HCT116 (cell line): ENCODE results near the gene XKR7. TPM values are rescaled to one million over a fixed set of nuclear protein-coding genes. Genes with fewer than 3 reads are reported as not detected.

Source experiments
- ATAC-seq: fragments of 200-7000 bp; cut with Tn5 transposase; 2 replicates; pipeline ENCODE4 v1.9.1; 2020; ENCODE audit warnings: mild to moderate bottlenecking, moderate library complexity
- BruUV-seq: library from RNA; stranded (reverse); fragments of 400-500 nt; replicated peaks from 2 replicates; lab custom pipeline; 2021; lab: Mats Ljungman, UMichigan
- CTCF ChIA-PET: fragments of 300-600 bp; sonication (Branson Sonifier 250); formaldehyde crosslinking; loops from one replicate; lab custom pipeline; 2021; ENCODE audit warnings: antibody characterized with exemption; lab: Charles Lee
- POLR2A ChIA-PET: fragments of 300-600, 350-600 bp; sonication (Branson Sonifier 250); formaldehyde crosslinking; loops from one replicate; lab custom pipeline; 2021; ENCODE audit warnings: antibody characterized with exemption; lab: Charles Lee
- RAD21 ChIA-PET, 2 experiments: fragments of 300-600 bp; sonication (Branson Sonifier 250); formaldehyde crosslinking; loops; one replicate each; lab custom pipeline; 2023; ENCODE audit warnings: low total read pairs in 2 of 2; ENCODE audit not compliant: uncharacterized antibody in 2 of 2, unreplicated experiment in 2 of 2, low non-redundant PET in 1 of 2; lab: Charles Lee
- DNase-seq: peaks from one replicate; pipeline ENCODE4 v3.0.0-alpha.2; 2010; ENCODE audit warnings: low read depth, low spot score
- H2AFZ ChIP-seq: fragments of 200-600 bp; shearing (Covaris generic), sonication (generic); 2 replicates; pipeline ENCODE4 v1.6.1; 2017; ENCODE audit warnings: low read depth, mixed run types, mixed read lengths, antibody characterized with exemption, low read length; ENCODE audit not compliant: poor library complexity, severe bottlenecking
- H3K27ac ChIP-seq: 2 replicates; pipeline ENCODE4 v1.5.1; 2012; ENCODE audit warnings: low read depth, low read length
- H3K27me3 ChIP-seq: fragments of 200-600 bp; sonication (generic); 2 replicates; pipeline ENCODE4 v1.6.1; 2016; ENCODE audit warnings: mixed run types, low read length, mixed read lengths; ENCODE audit not compliant: insufficient read depth
- H3K36me3 ChIP-seq, 2 experiments: fragments of 200-500 bp in 1 of 2; fragments of 200-600 bp in 1 of 2; sonication (Bioruptor generic) in 1 of 2; sonication (generic) in 1 of 2; 2 replicates each; pipeline versions ENCODE4 v1.5.1 to v1.6.1; 2014 to 2016; ENCODE audit warnings: low read length in 2 of 2, inconsistent platforms in 1 of 2, mixed read lengths in 1 of 2, mixed run types in 1 of 2; ENCODE audit not compliant: insufficient read depth in 2 of 2, control insufficient read depth in 1 of 2
- H3K4me1 ChIP-seq, 2 experiments: fragments of 200-600 bp in 1 of 2; sonication (generic) in 1 of 2; 2 replicates each; pipeline versions ENCODE4 v1.5.1 to v1.6.1; 2012 to 2017; ENCODE audit warnings: low read length in 2 of 2, inconsistent platforms in 1 of 2, mild to moderate bottlenecking in 1 of 2, mixed read lengths in 1 of 2, mixed run types in 1 of 2, moderate library complexity in 1 of 2; ENCODE audit not compliant: insufficient read depth in 2 of 2, control insufficient read depth in 1 of 2
- H3K4me2 ChIP-seq: fragments of 200-600 bp; sonication (generic); 2 replicates; pipeline ENCODE4 v1.6.1; 2017; ENCODE audit warnings: mixed run types, low read length, mixed read lengths
- H3K4me3 ChIP-seq, 2 experiments: fragments of 200-600 bp in 1 of 2; sonication (generic) in 1 of 2; replicated peaks in 1 of 2; 2 replicates each; pipeline ENCODE4 v1.5.1; 2011 to 2016; ENCODE audit warnings: low read length in 2 of 2, control low read depth in 1 of 2, low read depth in 1 of 2, mild to moderate bottlenecking in 1 of 2, mixed read lengths in 1 of 2, mixed run types in 1 of 2
- H3K79me2 ChIP-seq: fragments of 200-600 bp; sonication (generic); 2 replicates; pipeline ENCODE4 v1.6.1; 2017; ENCODE audit warnings: mild to moderate bottlenecking, mixed run types, low read length, moderate library complexity, mixed read lengths; ENCODE audit not compliant: insufficient read depth
- H3K9ac ChIP-seq: fragments of 200-600 bp; sonication (generic); 2 replicates; pipeline ENCODE4 v1.6.1; 2016; ENCODE audit warnings: low read length, mixed read lengths
- H3K9me2 ChIP-seq: fragments of 200-600 bp; sonication (generic), shearing (Covaris generic); 2 replicates; pipeline ENCODE4 v1.6.1; 2017; ENCODE audit warnings: mixed run types, mild to moderate bottlenecking, moderate library complexity; ENCODE audit not compliant: insufficient read depth
- H3K9me3 ChIP-seq, 2 experiments: fragments of 200-500 bp in 1 of 2; fragments of 200-600 bp in 1 of 2; sonication (Bioruptor generic) in 1 of 2; sonication (generic) in 1 of 2; 2 replicates each; pipeline ENCODE4 v1.6.1; 2014 to 2017; ENCODE audit warnings: low read length in 2 of 2, mixed read lengths in 2 of 2, inconsistent platforms in 1 of 2, low read depth in 1 of 2, mild to moderate bottlenecking in 1 of 2, mixed run types in 1 of 2, moderate library complexity in 1 of 2; ENCODE audit not compliant: control insufficient read depth in 1 of 2, insufficient read depth in 1 of 2
- H4K20me1 ChIP-seq: fragments of 200-600 bp; sonication (generic), shearing (Covaris generic); 2 replicates; pipeline ENCODE4 v1.6.1; 2017; ENCODE audit warnings: mixed run types, mild to moderate bottlenecking, moderate library complexity; ENCODE audit not compliant: insufficient read depth
- CEBPB ChIP-seq: IDR thresholded peaks from 2 replicates; pipeline ENCODE4 v1.6.1; 2012; ENCODE audit warnings: low read depth
- EGR1 ChIP-seq: IDR thresholded peaks from 2 replicates; pipeline ENCODE4 v1.6.1; 2012; ENCODE audit warnings: low read depth
- EZH2 ChIP-seq: fragments of 200-600 bp; sonication (generic); IDR thresholded peaks from 2 replicates; pipeline ENCODE4 v1.6.1; 2017; ENCODE audit warnings: antibody characterized with exemption, mixed run types
- POLR2A ChIP-seq: IDR thresholded peaks from 2 replicates; pipeline ENCODE4 v1.7.0; 2011; ENCODE audit warnings: borderline replicate concordance; ENCODE audit not compliant: insufficient read depth, insufficient read length; ENCODE audit errors: extremely low read depth
- POLR2AphosphoS5 ChIP-seq: IDR thresholded peaks from 2 replicates; pipeline ENCODE4 v1.6.1; 2011; ENCODE audit warnings: mild to moderate bottlenecking, low read depth, low read length, moderate library complexity
- RAD21 ChIP-seq: IDR thresholded peaks from 2 replicates; pipeline ENCODE4 v1.6.1; 2012; ENCODE audit warnings: low read depth, mild to moderate bottlenecking
- SP1 ChIP-seq: IDR thresholded peaks from 2 replicates; pipeline ENCODE4 v1.6.1; 2012; ENCODE audit warnings: low read depth
- YY1 ChIP-seq: IDR thresholded peaks from 2 replicates; pipeline ENCODE4 v1.6.1; 2011; ENCODE audit warnings: low read length, low read depth, moderate library complexity, mild to moderate bottlenecking; ENCODE audit not compliant: insufficient replicate concordance; ENCODE audit errors: extremely low read depth
- ZBTB33 ChIP-seq: IDR thresholded peaks from 2 replicates; pipeline ENCODE4 v1.6.1; 2011; ENCODE audit warnings: mild to moderate bottlenecking, low read length, moderate library complexity; ENCODE audit not compliant: insufficient replicate concordance; ENCODE audit errors: extremely low read depth
- ZFX ChIP-seq: fragments of 450-650 bp; IDR thresholded peaks from 2 replicates; pipeline ENCODE4 v1.6.1; 2017
- ZNF274 ChIP-seq: fragments of 200-500 bp; sonication (Bioruptor generic); IDR thresholded peaks from 2 replicates; pipeline ENCODE4 v1.6.1; 2014; ENCODE audit warnings: mild to moderate bottlenecking, low read depth, low read length, inconsistent platforms
- intact Hi-C: fragments of 100-400 bp; cut with micrococcal nuclease; formaldehyde crosslinking; loops from 2 replicates; pipeline ENCODE4 v1.10.0; 2022
- total RNA-seq: library from RNA; stranded (reverse); gene quantifications from one replicate; pipeline ENCODE4 v1.2.1, GENCODE V29; 2021; ENCODE audit not compliant: unreplicated experiment
- TF ChIP-seq, protein P1 (sequence below): IDR thresholded peaks from 2 replicates; pipeline ENCODE4 v1.6.1; 2012

Gene XKR7
- total RNA-seq, 1 experiment from 2014 or later: not detected

GRCh38 chr20:32024683-32025295, 56.8 kb downstream of the XKR7 start:
- no peak overlapping the region for H2AFZ ChIP-seq
- H3K9me3 ChIP-seq: no peaks in the 10 kb centered on the region
- intact Hi-C loops: no loop called here
- POLR2A ChIA-PET: no interaction called here
- H3K9ac ChIP-seq: no peak overlapping the region
- no peak for DNase-seq
- no peak overlapping the region for H3K4me3 ChIP-seq
- CTCF ChIA-PET: no interaction called here
- RAD21 ChIA-PET: no interaction called here
- H3K27ac ChIP-seq: no peak overlapping the region
- H3K79me2 ChIP-seq: no peaks in the 10 kb centered on the region
- H3K27me3 ChIP-seq: peaks cover 7% of the 10 kb centered on the region; the same call in 1 of the 2 replicates
- BruUV-seq: no TSS peak
- H3K4me1 ChIP-seq: peaks cover 0 to 4% of the 10 kb centered on the region in 2 experiments; a peak in 2 of 4 replicates
- H3K36me3 ChIP-seq: no peaks in the 10 kb centered on the region
- no peaks in the 10 kb centered on the region for H3K9me2 ChIP-seq
- no peak for ATAC-seq
- H4K20me1 ChIP-seq: no peaks in the 10 kb centered on the region
- no peak overlapping the region for H3K4me2 ChIP-seq
- TF ChIP-seq POLR2AphosphoS5 (no peak), RAD21 (peak; percentile 18; the same call in 1 of the 2 replicates)
- TF ChIP-seq, all 23 proteins: peak for 1

GRCh38 chr20:32027643-32028042, 59.7 kb downstream of the XKR7 start:
- Histone ChIP-seq H2AFZ (no peak overlapping the region), H3K27me3 (peaks cover 2% of the 10 kb centered on the region; the same call in 1 of the 2 replicates), H3K36me3 (no peaks in the 10 kb centered on the region), H3K79me2 (no peaks in the 10 kb centered on the region), H3K4me3 (no peak overlapping the region), H3K9me3 (no peaks in the 10 kb centered on the region), H3K27ac (no peak overlapping the region), H4K20me1 (no peaks in the 10 kb centered on the region), H3K4me1 (peaks cover 4 to 6% of the 10 kb centered on the region in 2 experiments; a peak in 2 of 4 replicates), H3K9ac (no peak overlapping the region), H3K9me2 (no peaks in the 10 kb centered on the region), H3K4me2 (no peak overlapping the region)
- ChIA-PET CTCF (interaction anchor here (2.0 kb wide), 1 partner anchor 10 kb away, joined by 7 read pairs; no protein-coding TSS in a partner anchor), RAD21 (no interaction called here), POLR2A (no interaction called here)
- ATAC-seq (no peak), DNase-seq (no peak)
- intact Hi-C loops: no loop called here
- BruUV-seq: no TSS peak
- TF ChIP-seq SP1: no peak
- no peak for TF ChIP-seq ZFX
- no peak for TF ChIP-seq CEBPB
- TF ChIP-seq ZBTB33: no peak
- no peak for TF ChIP-seq POLR2AphosphoS5
- no peak for TF ChIP-seq RAD21
- no peak for TF ChIP-seq EZH2
- TF ChIP-seq ZNF274: no peak
- TF ChIP-seq POLR2A: no peak
- TF ChIP-seq EGR1: no peak
- no peak for TF ChIP-seq YY1
- TF ChIP-seq, protein P1, sequence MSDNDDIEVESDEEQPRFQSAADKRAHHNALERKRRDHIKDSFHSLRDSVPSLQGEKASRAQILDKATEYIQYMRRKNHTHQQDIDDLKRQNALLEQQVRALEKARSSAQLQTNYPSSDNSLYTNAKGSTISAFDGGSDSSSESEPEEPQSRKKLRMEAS: no peak
